ENCODE measurements around the gene MOGAT1.
"Not testable (repeated sequence)": the region's sequence is repeated elsewhere in the genome, so short reads cannot be mapped to it uniquely, and the experiment has no call there.

Gene MOGAT1

GRCh38 chr2:222672068-222672401 lies 577 bp downstream of the MOGAT1 start:
- DNase-seq = no peak

- DNase-seq = no peak
These were observed 1.8 kb downstream of the MOGAT1 start for GRCh38 chr2:222673273-222673672.

GRCh38 chr2:222673883-222674282 lies 2.4 kb downstream of the MOGAT1 start:
- DNase-seq = no peak

DNA sequence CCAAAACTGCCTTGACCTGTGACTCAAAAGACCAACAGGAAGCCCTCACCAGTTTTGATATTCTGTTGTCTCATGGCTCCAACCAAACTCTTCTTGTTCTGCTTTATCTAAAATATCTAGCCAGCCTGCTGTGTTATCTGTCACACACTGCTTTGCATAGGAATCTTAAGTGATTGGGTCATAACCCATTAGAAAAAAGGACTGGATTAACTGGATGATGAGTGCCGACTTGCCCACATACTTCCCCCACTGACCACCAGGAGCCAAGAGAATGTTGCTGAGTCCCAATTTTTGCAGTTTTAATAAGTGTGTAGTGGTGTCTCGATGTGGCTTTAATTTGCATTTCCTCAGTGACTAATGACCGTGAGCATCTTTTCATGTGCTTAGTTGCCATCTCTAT lies 6.5 kb downstream of the MOGAT1 start:
- no peak for DNase-seq

- no peak for DNase-seq
These were observed 12.3 kb downstream of the MOGAT1 start for GRCh38 chr2:222683805-222684204.

DNA sequence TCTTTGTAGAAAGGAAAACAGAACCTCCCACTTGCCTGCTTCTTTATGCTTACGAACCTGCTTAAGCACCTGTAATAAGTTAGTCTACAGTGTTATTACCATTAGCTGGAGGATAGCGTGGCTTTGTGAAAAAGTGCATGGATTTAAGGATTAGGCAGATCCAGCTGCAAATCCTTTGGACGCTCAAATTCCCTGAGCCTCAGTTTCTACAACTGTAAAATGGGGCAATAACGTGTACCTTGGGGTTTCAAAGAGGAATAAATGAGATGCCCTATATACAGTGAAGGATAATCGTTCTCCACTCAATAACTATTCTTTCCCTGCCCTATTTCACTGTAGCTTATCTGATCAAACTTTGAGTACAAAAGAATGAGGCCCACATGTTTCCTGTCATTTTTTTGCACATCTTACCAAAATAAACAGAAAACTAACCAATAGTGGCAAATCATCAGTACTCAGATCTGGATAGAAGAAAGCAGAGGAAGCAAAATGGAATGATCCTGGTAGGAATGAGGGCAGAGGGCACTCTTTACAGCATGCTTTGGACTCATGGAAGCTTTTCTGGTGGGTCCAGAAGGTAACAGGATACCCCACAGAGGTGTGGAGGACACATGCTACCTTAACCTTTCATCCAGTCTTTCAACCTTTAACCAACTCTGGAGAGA lies 14.8 kb downstream of the MOGAT1 start:
- no peak for DNase-seq

DNA sequence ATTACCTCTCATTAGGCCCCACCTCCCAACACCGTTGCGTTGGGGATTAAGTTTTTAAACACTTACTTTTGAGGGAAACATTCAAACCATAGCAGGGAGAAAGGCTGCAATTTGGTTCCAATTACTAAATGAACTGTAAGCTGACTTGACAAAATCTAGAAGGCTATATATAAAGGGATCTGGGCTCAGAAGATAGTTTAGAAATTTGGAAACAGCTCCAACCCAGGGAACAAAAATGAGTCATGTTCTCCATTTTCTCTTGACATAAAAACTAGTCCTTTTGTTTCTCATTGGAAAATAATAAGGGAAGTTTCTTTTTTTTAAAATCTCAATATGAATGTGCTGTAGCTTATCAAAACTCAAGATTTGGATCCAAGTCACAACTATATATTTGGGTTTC lies 17.5 kb downstream of the MOGAT1 start:
- DNase-seq = no peak

DNA sequence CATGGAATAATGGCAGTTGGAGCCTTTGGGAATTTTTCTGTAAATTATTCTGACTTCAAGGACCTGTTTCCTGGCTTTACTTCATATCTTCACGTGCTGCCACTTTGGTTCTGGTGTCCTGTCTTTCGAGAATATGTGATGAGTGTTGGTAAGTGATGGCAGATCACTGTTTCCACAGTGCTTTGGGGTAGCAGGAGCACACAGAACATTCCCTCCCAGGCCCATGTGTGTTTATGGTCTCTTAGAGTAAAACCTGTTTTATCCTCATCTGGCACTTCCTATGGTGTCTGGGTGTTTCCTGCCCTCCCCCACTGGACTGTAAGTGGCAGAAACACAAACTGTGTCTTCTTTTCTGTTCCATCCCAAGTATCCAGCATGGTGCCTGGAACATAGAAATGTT lies 17.9 kb downstream of the MOGAT1 start:
- DNase-seq = no peak

GRCh38 chr2:222690564-222691200 lies 19.2 kb downstream of the MOGAT1 start:
- DNase-seq = peak; percentile 79

- not testable (repeated sequence) for DNase-seq
These were observed 22.0 kb downstream of the MOGAT1 start for GRCh38 chr2:222693413-222693812.

- no peak for DNase-seq
These were observed 22.4 kb downstream of the MOGAT1 start for GRCh38 chr2:222693837-222694236.

DNA sequence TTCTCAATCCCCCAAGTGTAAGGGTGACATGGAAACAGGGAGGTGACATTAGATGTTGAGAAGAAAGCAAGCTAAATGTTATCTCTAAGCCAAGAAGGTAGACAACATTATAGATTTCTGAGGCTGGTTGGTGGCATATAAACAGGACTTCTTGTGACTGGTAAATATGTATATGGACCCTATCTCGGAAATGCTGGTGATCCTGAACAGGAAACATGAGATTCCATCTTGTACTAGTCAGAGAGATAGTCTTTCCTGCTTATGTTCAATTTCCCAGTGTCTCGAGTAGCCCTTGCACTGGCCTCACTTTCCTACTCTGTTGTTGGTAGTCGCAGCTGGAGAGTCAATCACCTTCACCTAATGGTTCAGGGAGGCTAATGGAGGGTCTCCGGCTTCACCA lies 26.8 kb downstream of the MOGAT1 start:
- no peak for DNase-seq

GRCh38 chr2:222701233-222701632 lies 29.8 kb downstream of the MOGAT1 start:
- no peak for DNase-seq

- no peak for DNase-seq
These were observed 30.3 kb downstream of the MOGAT1 start for GRCh38 chr2:222701721-222702131.

DNA sequence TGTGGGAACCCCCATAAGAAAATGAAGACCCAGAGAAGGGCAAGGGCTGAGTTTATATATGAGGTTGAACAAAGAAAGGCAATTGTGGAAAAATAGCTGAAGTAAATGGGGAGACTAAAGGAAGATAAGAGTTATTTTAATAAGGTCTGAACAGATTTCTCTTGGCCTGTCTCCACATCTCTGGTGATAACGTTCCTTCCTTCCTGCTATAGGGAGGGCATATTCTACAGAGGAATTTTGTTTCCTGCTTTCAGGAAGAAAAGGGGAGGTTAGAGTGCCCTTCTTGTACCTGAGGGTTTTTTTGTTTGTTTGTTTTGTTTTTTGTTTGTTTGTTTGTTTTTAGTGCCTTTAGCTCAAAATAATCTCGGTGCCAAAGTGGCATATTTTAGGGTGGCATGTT lies 31.6 kb downstream of the MOGAT1 start:
- no peak for DNase-seq

DNA sequence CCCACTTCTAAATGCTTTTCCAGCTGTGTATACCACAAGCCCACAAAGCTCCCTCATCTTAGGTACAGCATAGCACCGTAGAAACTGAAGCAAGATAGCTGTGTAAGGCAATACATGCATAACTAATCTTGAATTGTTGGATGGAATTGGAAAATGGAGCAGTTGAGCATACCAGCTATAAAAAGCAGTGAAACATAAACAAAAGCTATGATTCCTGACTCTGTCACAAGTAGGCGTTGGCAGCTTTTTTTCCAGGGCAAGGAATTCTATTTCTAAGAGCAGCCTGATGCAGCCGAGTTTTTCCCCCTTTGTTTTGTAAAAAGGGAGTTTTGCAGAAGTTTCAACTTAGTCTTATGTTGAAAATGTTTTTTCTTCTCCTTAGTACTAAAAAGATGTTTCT lies 32.4 kb downstream of the MOGAT1 start:
- no peak for DNase-seq

DNA sequence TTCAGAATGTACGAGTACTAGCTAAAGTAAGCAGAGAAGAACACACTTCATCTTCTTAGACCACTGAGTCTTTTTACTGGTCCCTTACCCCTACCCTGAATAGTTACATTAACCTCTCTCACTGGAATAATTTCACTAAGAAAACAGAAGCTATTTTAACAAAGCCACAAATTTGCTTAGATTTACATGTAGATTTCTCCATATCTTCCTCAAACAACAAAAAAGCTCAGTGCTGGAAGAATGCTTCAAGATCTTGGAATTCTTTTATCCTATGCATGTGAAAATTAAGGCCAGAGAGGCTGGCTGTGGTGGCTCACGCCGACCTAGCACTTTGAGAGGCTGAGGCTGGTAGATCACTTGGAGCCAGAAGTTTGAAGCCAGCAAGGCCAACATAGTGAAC lies 35.2 kb downstream of the MOGAT1 start:
- no peak for DNase-seq

DNA sequence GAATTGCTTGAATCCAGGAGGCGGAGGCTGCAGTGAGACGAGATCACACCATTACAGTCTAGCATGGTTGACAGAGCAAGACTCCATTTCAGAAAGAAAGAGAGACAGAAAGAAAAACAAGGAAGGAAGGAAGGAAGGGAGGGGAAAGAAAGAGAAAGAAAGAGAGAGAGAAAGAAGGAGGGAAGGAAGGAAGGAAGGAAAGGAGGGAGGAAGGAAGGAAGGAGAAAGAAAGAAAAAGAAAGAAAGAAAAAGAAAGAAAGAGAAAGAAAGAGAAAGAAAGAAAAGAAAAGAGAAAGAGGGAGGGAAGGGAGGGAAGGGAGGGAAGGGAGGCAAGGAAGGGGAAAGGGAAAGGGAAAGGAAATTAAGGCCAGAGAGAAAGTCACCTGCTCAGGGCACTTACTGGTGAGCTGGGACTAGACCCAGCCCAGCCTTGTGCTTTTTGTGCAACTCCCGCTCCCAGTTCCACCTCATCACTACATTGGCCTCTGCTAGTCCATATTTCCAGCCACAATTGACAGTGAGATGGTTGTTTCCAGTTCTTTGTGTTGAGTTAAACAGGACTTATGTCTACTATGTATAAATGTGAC lies 35.7 kb downstream of the MOGAT1 start:
- DNase-seq = no peak

DNA sequence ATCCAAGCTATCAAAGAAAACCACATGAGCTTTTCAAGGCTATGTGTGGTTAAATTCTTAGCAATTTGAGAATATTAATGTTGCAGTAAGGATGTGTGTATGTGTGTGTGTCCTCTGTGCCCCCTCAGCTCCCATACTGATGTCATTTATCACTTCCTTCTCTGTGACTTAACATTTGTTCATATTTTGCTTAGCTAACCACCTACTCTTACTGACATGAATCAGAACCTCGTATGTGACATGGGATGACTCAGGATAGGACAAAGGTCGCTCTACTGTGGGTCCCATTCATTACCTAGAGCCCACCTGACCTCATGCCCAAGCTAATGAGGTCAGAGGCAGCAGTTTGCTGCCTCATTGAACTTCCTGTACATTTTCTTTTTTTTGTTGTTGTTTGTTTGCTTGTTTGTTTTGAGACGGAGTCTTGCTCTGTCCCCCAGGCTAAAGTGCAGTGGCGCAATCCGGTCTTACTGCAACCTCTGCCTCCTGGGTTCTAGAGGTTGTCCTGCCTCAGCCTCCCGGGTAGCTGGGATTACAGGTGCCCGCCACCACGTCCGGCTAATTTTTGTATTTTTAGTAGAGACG lies 36.3 kb downstream of the MOGAT1 start:
- DNase-seq = no peak

- peak; percentile 45 for DNase-seq
These were observed 36.8 kb downstream of the MOGAT1 start for GRCh38 chr2:222708274-222708710.

DNA sequence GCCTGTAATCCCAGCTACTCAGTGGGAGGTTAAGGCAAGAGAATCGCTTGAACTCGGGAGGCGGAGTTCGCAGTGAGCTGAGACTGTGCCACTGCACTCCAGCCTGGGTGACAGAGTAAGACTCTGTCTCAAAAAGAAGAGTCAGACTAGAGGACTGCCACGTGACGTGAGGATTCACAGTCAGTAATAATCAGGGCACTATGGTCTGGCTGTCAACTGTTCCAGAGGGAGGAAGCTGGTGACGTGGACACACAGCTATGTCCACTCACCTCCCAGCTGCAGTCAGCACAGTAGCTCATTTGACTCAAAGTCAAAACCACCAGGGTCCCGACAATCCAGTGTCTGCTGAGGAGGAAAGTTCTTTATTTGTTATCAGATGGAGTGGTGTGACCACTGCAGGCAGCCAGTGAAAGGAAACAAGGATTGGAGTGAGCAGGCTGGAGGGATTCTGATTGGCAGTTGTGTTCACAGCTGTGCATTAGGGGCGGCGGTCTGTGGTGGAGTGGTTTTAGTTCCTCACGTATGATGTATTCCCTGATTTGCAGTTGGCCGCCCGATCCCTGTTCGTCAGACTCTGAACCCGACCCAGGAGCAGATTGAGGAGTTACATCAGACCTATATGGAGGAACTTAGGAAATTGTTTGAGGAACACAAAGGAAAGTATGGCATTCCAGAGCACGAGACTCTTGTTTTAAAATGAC lies 37.9 kb downstream of the MOGAT1 start:
- no peak for DNase-seq

DNA sequence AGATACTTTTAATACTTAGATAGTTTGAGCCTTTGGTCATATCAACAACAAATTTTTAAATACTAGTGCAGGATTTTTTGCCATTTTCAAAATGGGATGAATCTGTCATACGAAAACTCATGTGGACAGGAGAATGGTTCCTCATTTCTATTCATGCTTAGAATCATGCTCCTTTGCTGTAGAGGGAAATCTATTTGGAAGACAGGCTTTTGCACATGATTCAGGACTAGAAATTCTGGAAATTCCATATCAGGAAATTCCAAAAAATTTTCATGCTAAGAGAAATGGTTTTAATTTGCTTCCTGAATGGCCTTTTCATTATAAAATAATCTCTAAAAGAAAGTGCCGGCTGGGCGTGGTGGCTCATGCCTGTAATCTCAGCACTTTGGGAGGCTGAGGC lies 39.3 kb downstream of the MOGAT1 start:
- DNase-seq = no peak

GRCh38 chr2:222711315-222711940 lies 40.0 kb downstream of the MOGAT1 start:
- DNase-seq = no peak
